ENCODE results near the gene DTNBP1. TPM values are rescaled to one million over a fixed set of nuclear protein-coding genes. Genes with fewer than 3 reads are reported as not detected.

Gene DTNBP1
- total RNA-seq, 2 donors from 2014 or later: 18.9 to 23.2 TPM

- intact Hi-C loops (cut with DNase I): loop anchor here in 1 of 2 donors (10.0 kb wide), 1 partner anchor 428 kb away; no protein-coding TSS in a partner anchor
- no peak for DNase-seq
- ATAC-seq: no peak
Measured at GRCh38 chr6:15483060-15483459, 179.8 kb downstream of the DTNBP1 start.

- intact Hi-C loops (cut with DNase I): loop anchor here in 1 of 2 donors (10.0 kb wide), 1 partner anchor 427 kb away; no protein-coding TSS in a partner anchor
- peak in 1 of 2 donors; percentile 64 for ATAC-seq
- DNase-seq: no peak
Measured at GRCh38 chr6:15481390-15482291, 181.2 kb downstream of the DTNBP1 start.

GRCh38 chr6:15480525-15480924 lies 182.3 kb downstream of the DTNBP1 start:
- intact Hi-C loops (cut with DNase I): loop anchor here in 1 of 2 donors (10.0 kb wide), 1 partner anchor 426 kb away; no protein-coding TSS in a partner anchor
- DNase-seq (no peak), ATAC-seq (no peak)

GRCh38 chr6:15479761-15480160 lies 183.1 kb downstream of the DTNBP1 start:
- intact Hi-C loops (cut with DNase I): loop anchor here in 1 of 2 donors (10.0 kb wide), 1 partner anchor 425 kb away; no protein-coding TSS in a partner anchor
- DNase-seq: no peak
- ATAC-seq: peak; percentile 59 to 62

- ATAC-seq: no peak
- intact Hi-C loops (cut with DNase I): no loop called here
- DNase-seq: no peak
Measured at GRCh38 chr6:15477746-15478145, 185.1 kb downstream of the DTNBP1 start.

- ATAC-seq: no peak
- intact Hi-C loops (cut with DNase I): no loop called here
- DNase-seq: no peak
Measured at GRCh38 chr6:15476631-15477380, 186.0 kb downstream of the DTNBP1 start.

GRCh38 chr6:15475872-15476271 lies 187.0 kb downstream of the DTNBP1 start:
- intact Hi-C loops (cut with DNase I): no loop called here
- ATAC-seq: no peak
- no peak for DNase-seq

- intact Hi-C loops (cut with DNase I): no loop called here
Measured at GRCh38 chr6:15475261-15475660, 187.6 kb downstream of the DTNBP1 start.

GRCh38 chr6:15474196-15474595 lies 188.6 kb downstream of the DTNBP1 start:
- ATAC-seq: no peak
- DNase-seq: no peak
- intact Hi-C loops (cut with DNase I): no loop called here

More at GRCh38 chr6:15475261-15475660, 187.6 kb downstream of the DTNBP1 start:
- DNase-seq (no peak), ATAC-seq (no peak)

- DNase-seq (peak; percentile 40), ATAC-seq (peak; percentile 67 to 83)
- intact Hi-C loops (cut with DNase I): no loop called here
Measured at GRCh38 chr6:15473741-15474161, 189.1 kb downstream of the DTNBP1 start.

- ATAC-seq (no peak), DNase-seq (no peak)
- intact Hi-C loops (cut with DNase I): no loop called here
Measured at GRCh38 chr6:15473174-15473573, 189.7 kb downstream of the DTNBP1 start.

Measured in left cardiac atrium (tissue), 4 donors.